Stimulated activated CD4-positive, alpha-beta T cell treated with anti-CD3 and anti-CD28 coated beads, Interleukin-15, amount 100 ng/mL, for 48 hours (primary cell): ENCODE data around the gene TRMO.

Experiments
- DNase-seq, 2 donors: peaks; one replicate each; pipeline ENCODE4 v3.0.0-alpha.2; 2020; ENCODE audit warnings: low read depth in 2 of 2

The TRMO gene

DNA sequence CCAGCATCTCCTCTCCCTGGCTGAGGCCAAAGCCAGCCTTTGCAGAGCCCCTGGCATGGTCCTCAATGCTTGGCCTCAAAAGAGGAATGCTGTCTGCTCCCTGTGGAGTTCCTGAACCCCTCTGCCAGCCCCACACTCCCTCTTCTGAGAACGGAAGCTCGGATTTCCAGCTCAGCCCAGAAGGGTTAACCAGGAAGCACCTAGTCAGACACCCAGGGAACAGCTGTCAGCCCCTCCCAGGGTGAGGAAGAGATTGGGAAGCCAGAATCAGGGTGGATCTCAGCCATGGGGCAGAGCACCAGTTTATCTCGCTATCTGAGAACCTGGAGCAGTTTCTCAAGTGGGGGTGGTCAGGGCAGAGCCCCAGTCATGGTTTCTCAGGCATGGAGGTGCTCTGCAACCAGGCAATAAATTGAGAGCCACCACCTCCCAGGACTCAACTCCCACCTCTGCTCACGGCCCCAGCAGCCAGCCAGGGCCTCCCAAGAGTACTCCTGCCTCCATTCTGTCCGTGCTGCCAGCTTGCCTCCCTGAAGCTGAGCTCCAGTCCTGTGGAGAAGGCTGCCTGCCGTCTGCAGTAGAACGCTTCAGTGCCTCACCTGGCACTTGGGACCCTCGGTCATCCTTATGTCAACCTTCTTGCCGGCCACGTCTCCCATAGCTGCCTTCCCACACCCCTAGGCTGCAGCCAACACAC is 61.7 kb downstream of the TRMO start:
- DNase-seq = no peak

DNA sequence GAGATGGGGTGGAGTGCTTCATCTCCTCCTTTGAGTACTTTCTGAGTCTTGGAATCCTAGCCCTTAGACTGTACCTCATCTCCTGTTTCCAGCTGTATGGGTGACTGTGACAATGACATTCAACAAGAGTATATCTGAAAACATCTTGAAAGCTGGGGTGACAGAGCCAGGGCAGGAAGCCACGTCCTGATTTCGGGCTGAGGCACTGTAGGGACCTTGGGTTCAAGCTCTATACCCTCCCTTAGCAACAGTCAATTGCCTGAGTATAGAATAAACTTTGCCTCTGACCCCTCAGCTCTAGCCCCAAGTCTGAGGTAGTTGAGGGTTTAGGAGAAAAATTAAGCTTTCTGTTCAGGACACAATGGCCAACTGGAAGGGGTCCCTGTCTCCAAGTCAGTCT is 63.0 kb downstream of the TRMO start:
- no peak for DNase-seq

DNA sequence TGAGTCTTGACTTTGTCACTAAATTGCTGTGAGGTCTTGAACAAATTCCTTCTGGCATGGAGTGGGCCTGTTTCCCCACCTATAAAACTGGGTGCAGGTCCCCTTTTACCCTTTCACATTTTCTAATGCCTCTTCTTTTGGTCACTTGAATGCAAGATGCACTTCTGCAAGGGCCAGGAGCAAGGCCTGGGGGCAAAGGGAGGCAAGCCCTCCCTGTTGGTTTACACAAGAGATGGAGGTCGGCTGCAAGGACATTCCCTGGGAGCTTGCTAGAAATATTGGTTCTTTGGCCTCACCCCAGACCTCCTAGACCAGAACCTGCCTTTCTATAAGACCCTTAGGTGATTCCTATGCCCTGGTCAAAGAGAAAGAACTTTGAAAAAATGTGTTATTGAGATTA is 63.5 kb downstream of the TRMO start:
- DNase-seq = no peak

- DNase-seq = no peak
Measured at GRCh38 chr9:97858393-97858713, 63.9 kb downstream of the TRMO start.

DNA sequence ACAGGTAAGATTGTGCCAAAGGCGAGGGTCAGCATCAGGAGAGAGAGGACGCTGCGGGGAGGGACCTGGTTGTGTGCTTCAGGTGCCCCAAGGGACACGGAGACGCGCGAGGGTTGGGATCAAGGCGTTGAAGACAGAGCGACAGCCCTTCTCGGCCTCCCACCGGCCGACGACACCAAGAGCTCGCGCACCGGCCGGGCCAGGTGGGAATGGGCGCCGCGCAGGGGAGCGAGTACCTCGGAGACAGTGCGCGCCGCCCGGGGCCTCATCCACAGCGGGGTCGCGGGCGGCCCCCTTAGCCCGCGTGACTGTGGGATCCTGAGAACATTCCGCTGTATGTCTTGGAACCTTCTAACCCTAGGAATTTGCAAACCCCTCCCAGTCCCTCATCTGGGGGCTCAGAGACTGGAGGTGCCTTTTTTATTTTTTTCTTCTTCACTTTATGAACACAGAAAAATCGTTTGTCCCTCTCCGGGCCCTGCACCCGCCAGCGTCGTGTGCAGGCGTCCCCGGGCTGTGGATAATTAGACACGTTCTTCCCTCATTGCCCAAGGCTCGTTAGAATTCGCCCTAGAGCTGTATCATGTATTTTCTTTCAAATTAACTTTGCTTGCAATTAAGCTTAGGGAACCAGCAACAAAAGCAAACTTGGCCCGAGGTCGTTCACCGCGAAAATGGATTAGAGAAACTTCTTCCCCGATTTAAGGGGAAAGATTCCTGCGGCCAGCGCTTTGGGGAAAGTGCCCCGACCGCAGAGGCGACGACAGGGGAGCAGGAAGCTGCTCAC is 64.5 kb downstream of the TRMO start:
- DNase-seq = no peak

GRCh38 chr9:97856857-97857605 is 65.3 kb downstream of the TRMO start:
- DNase-seq = no peak

DNA sequence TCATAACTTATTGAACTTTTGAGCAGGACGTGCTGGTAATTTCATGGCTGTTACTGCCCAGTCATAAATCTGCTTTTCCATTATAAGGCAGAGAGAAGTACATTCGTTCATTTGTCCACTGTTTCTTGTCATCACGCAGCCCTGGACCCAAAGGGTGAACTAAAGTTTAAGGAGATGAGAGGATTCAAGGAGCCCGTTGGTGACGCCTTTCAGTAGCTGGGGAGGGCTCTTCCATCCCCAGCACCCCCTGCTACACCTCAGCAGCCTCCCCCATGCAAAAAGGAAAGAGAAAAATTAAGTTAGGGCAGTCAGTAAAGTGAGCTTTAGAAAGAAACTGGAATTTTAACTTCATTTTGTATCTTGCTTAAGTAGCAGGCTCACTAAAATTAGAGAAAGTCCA is 66.4 kb downstream of the TRMO start:
- no peak for DNase-seq

DNA sequence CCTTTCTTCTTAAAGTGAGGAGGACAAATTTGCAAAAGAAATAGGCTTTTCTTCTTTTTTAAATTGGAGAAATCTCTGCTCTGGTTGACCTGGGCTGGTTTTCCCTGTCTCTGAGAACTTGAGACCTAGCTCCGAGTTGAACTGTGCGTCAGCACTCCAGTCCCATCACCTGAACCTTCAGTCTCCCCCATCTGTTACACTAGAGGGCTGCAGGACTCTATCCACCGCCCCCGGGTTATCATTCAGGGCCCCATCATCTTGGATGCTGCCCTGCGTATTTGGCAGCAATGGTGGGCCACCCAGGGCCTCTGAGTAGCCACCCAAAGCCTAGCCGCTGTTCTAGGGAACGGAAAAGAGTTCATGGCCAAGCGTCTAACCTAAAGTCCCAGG is 66.8 kb downstream of the TRMO start:
- DNase-seq = no peak

- no peak for DNase-seq
Measured at GRCh38 chr9:97854696-97855485, 67.4 kb downstream of the TRMO start.
